HG03354 (cell line): ENCODE measurements around the gene RIMS3.
A peak's percentile ranks its signal among the peaks of the same experiment; 100 is the strongest.
"Not testable (repeated sequence)": the region's sequence is repeated elsewhere in the genome, so short reads cannot be mapped to it uniquely, and the experiment has no call there.

ENCODE experiments used
- ATAC-seq: cut with Tn5 transposase; IDR thresholded peaks from one replicate; pipeline ENCODE4 v1.9.1; 2021; ENCODE audit warnings: mild to moderate bottlenecking; ENCODE audit not compliant: unreplicated experiment, poor library complexity, severe bottlenecking

The RIMS3 gene

DNA sequence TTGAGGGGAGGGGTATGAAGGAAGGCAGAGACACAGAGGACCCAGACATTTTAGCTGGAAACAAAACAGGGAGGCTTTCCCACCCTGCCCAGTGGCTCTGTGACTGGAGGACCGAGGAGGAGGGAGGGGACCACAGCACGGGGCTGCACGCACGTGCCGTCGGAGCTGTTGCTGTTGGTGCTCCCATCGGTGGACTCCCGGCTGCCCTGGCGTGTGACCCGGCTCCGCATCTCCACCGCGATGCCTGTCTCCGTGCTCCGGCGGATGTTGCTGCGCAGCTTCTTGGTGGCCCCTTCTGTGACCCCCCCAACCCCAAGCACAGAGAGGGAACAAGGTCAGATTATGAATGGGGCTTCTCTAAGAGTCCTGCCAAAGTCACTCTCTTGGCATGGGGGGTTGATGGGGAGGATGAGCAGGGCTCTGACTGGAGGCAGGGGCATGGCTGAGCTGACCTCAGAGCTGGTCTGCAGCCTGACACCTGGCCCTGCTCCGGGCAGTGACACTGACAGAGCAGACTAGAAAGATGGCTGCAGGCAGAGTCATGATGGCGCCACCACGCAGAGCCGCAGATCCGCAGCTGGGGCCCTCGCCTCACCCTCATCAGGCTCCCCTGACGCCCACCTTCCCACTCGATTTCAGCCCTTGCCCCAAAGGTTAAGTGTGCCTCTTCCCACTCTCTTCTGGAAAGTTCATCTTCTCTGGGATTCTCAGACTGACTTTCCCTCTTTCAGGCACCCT lies 29.6 kb downstream of the RIMS3 start:
- ATAC-seq = no peak

DNA sequence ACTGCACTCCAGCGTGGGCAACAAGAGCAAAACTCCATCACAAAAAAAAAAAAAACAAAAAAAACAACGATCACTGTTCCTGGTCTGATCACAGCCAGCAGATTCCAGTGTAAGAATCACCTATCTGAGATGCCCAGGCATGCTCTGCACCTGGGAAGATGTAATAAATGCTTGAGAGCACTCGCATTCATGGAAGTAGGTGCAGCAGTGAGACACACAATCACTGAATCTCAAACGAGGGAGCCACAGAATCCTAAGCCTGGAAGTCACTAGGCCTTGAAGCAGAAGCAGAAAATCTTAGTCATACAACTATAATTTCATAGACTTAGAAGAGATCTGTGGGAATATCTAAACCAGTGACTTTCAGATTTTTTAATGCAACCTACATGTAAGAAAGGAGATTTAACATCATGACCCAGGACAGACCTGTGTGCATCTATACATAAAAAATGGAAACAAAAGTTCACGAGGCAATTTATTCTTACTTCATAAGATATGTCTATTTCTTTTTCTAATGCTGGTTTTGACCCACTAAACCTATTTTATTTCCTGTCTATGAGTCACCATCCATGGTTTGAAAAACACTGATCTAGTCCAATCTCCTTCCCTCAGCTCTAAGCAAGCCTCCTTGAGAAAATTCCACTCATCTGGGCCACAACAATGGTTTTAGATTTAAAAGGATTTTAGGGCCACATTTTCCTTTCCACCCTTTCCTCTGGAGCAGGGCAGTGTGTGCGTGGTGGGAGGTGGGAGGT lies 30.4 kb downstream of the RIMS3 start:
- ATAC-seq = no peak

GRCh38 chr1:40633931-40634376 lies 31.5 kb downstream of the RIMS3 start:
- ATAC-seq = no peak

DNA sequence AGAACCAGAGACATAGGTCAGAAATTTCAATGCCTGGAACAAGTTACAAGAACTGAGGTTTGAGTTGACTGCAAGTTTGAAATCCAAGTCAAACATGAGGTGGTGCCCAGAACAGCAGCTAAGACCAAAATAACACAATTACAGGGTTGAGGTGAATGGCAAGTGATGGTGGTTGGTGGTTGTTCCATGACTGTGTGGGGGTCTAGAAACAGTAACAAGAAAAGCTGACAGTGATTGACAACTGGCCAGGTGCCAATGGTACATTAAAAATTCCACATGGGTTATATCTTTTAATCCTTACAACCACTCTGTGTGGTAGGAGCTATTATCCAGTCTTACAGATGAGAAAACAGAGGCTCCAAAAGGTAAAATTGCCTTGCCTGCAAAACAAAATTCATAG lies 32.0 kb downstream of the RIMS3 start:
- ATAC-seq = no peak

- no peak for ATAC-seq
Measured at GRCh38 chr1:40630488-40631223, 34.8 kb downstream of the RIMS3 start.

GRCh38 chr1:40629546-40629945 lies 35.9 kb downstream of the RIMS3 start:
- not testable (repeated sequence) for ATAC-seq

- ATAC-seq = no peak
Measured at GRCh38 chr1:40628903-40629292, 36.6 kb downstream of the RIMS3 start.

DNA sequence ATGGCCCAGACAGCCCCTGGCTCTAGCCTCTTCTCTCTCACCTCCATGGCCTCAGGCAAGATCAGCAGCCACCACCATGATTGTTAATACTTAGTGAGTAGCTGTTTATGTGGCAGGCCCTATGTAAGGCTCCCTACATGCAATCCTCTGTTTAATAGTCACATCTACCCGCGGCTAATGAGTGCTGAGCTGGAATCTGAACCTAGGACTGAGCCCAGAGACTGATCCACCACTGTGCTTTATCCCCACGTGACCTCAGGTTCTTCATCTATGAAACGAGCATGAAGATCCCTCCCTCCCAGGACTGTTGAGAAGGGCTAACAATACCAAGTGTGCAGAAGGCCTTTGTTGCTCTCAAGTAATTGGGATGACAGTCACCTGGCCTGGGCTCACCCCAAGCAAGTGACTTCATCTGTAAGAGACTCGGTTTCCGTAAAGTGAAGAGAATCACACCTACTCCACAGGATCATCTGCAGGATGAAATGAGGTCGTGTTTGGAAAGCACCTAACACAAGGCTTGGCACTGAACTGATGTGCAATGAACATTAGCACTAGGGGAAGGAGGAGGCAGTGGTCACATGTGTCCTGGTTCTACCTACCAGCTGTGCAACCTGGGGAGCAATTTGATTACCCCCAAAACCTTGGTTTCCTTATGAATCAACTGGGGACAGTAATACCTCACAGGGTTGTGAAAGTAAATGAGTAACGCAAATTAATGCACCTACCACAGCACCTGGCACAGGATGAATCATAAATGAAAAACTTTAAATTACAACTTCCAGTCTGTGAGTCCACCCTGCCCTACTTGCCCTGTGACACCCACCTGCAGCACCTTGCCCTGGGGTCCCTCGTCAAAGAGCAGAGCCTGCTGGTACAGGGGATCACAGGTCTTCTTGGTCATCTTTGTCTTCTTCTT lies 37.2 kb downstream of the RIMS3 start:
- peak; percentile 65 for ATAC-seq

- ATAC-seq = no peak
Measured at GRCh38 chr1:40626383-40626770, 39.1 kb downstream of the RIMS3 start.

GRCh38 chr1:40625476-40626382 lies 39.8 kb downstream of the RIMS3 start:
- no peak for ATAC-seq

GRCh38 chr1:40625076-40625475 lies 40.4 kb downstream of the RIMS3 start:
- ATAC-seq = no peak

- no peak for ATAC-seq
Measured at GRCh38 chr1:40622936-40623629, 42.4 kb downstream of the RIMS3 start.

DNA sequence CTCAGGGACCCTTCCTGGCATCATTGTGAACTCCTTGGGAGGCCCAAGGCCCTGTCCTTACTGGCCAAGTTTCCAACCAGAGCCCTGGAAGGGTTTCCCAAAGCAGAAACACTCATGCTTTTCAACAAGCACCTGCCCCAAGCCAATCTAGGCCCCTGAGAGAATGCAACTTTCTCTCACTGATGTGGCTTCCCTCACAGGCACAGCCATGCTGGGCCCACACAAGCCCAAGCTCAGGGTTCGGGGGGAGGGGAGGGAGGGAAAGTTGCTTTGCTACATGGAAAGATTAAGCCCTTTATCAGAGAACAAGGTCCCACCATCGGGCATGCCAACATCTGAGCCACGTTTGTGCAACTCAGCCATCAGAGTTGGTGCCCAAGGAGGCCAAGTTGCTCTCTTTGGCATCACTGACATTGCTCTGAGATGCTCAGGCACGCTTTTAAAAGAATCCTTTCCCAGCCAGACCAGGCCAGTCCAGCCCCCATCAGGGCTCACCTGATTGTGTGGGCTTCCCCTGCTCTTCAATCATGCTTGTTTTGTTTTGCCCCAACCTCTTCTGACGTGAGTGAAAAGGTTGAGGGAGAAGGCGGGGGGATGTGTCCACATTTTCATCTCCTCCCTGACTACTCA lies 43.5 kb downstream of the RIMS3 start:
- ATAC-seq = no peak

DNA sequence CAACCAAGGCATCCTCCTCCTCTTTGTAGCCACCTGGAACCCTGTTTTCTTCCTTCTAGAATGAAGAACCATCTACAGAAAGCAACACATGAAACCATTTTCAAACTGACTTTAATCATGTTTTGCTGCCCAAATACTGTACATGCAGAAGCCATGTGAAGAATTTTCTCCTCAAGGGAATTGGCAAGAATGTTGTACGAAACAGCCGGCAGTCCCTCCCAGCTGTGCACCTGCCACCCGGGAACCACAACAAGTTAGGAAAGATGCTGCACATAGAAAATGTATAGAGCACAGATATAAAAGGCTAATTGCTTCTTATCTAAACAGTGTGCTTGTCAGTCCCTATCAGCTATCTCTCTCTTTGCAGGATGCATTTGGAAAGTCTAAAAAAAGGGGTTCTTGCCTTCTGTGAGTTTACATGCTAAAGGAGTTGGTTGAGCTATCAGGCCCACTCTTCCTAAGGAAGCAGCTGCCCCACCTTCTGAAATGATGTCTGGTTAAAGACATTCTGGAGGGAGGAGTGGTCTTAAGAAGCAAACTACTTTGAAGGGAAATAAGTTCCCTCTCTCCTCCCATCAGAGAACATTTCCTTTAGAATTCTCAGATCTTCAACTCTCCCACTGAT lies 44.8 kb downstream of the RIMS3 start:
- ATAC-seq = no peak

GRCh38 chr1:40620150-40620549 lies 45.3 kb downstream of the RIMS3 start:
- no peak for ATAC-seq

DNA sequence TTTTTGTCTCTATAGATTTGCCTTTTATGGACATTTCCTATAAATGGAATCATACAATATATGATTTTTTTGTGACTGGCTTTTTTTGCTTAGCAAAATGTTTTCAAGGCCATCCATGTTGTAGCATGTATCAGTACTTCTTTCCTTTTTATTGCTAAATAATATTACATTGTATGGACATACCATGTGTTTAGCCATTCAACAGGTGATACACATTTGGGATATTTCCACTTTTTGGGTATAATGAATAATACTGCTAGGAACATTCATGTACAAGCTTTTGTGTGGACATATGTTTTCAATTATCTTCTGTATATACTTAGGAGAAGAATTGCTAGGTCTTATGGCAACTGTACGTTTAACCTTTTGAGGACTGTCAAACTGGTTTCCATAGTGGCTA lies 47.4 kb downstream of the RIMS3 start:
- no peak for ATAC-seq

GRCh38 chr1:40612345-40612831 lies 53.1 kb downstream of the RIMS3 start:
- no peak for ATAC-seq
